ENCODE data around the gene JDP2.

JDP2 gene

GRCh38 chr14:75482366-75482765, 54.5 kb downstream of the JDP2 start:
- DNase-seq (ENCODE audit: low read depth in 2 of 2): no peak

GRCh38 chr14:75484711-75485429, 57.0 kb downstream of the JDP2 start:
- DNase-seq (ENCODE audit: low read depth in 2 of 2): no peak

GRCh38 chr14:75486318-75486717, 58.5 kb downstream of the JDP2 start:
- DNase-seq (ENCODE audit: low read depth in 2 of 2): no peak

- no peak for DNase-seq (ENCODE audit: low read depth in 2 of 2)
Measured at GRCh38 chr14:75487155-75487671, 59.4 kb downstream of the JDP2 start.

- DNase-seq (ENCODE audit: low read depth in 2 of 2): no peak
Measured at GRCh38 chr14:75489480-75489837, 61.6 kb downstream of the JDP2 start.

- DNase-seq (ENCODE audit: low read depth in 2 of 2): no peak
Measured at GRCh38 chr14:75491376-75491978, 63.7 kb downstream of the JDP2 start.

- DNase-seq (ENCODE audit: low read depth in 2 of 2): no peak
Measured at GRCh38 chr14:75492832-75493591, 65.2 kb downstream of the JDP2 start.

- no peak for DNase-seq (ENCODE audit: low read depth in 2 of 2)
Measured at GRCh38 chr14:75493592-75494087, 65.8 kb downstream of the JDP2 start.

GRCh38 chr14:75494896-75495295, 67.1 kb downstream of the JDP2 start:
- no peak for DNase-seq (ENCODE audit: low read depth in 2 of 2)

GRCh38 chr14:75495399-75495798, 67.6 kb downstream of the JDP2 start:
- no peak for DNase-seq (ENCODE audit: low read depth in 2 of 2)

GRCh38 chr14:75495882-75496281, 68.1 kb downstream of the JDP2 start:
- DNase-seq (ENCODE audit: low read depth in 2 of 2): no peak

GRCh38 chr14:75496755-75497154, 68.9 kb downstream of the JDP2 start:
- DNase-seq (ENCODE audit: low read depth in 2 of 2): no peak

GRCh38 chr14:75497191-75497590, 69.4 kb downstream of the JDP2 start:
- DNase-seq (ENCODE audit: low read depth in 2 of 2): no peak

- DNase-seq (ENCODE audit: low read depth in 2 of 2): no peak
Measured at GRCh38 chr14:75497701-75498100, 69.9 kb downstream of the JDP2 start.

- DNase-seq (ENCODE audit: low read depth in 2 of 2): no peak
Measured at GRCh38 chr14:75499084-75499875, 71.5 kb downstream of the JDP2 start.

GRCh38 chr14:75501080-75501479, 73.3 kb downstream of the JDP2 start:
- DNase-seq (ENCODE audit: low read depth in 2 of 2): no peak

GRCh38 chr14:75504411-75504810, 76.6 kb downstream of the JDP2 start:
- no peak for DNase-seq (ENCODE audit: low read depth in 2 of 2)

- DNase-seq (ENCODE audit: low read depth in 2 of 2): no peak
Measured at GRCh38 chr14:75506930-75507329, 79.1 kb downstream of the JDP2 start.

GRCh38 chr14:75510547-75510946, 82.7 kb downstream of the JDP2 start:
- DNase-seq (ENCODE audit: low read depth in 2 of 2): no peak

- DNase-seq (ENCODE audit: low read depth in 2 of 2): no peak
Measured at GRCh38 chr14:75511201-75511600, 83.4 kb downstream of the JDP2 start.

GRCh38 chr14:75513911-75514672, 86.3 kb downstream of the JDP2 start:
- DNase-seq (ENCODE audit: low read depth in 2 of 2): no peak

Measured in stimulated activated CD8-positive, alpha-beta memory T cell treated with anti-CD3 and anti-CD28 coated beads, Interleukin-7, amount 100 ng/mL, for 1 hour (primary cell).